COR-L47 (cell line): Measurements from ENCODE around the gene CYBB.
"Not testable (repeated sequence)": the region's sequence is repeated elsewhere in the genome, so short reads cannot be mapped to it uniquely, and the experiment has no call there.

Experiments
- DNase-seq: peaks from one replicate; lab custom pipeline; 2025; lab: John Stamatoyannopoulos, UW

Gene CYBB

GRCh38 chrX:37779857-37780256 is at the start of gene CYBB:
Gene CYBB (plus strand): TSS chrX:37780059. CDS start chrX:37780078, 19 bp downstream.
- no peak for DNase-seq

- peak; percentile 31 for DNase-seq
Measured at GRCh38 chrX:37745354-37745753, 34.5 kb upstream of the CYBB start.

- no peak for DNase-seq
Measured at GRCh38 chrX:37745835-37746217, 34.0 kb upstream of the CYBB start.

- DNase-seq: no peak
Measured at GRCh38 chrX:37746218-37746941, 33.5 kb upstream of the CYBB start.

GRCh38 chrX:37746951-37747350 is 32.9 kb upstream of the CYBB start:
- no peak for DNase-seq

- no peak for DNase-seq
Measured at GRCh38 chrX:37752281-37752680, 27.6 kb upstream of the CYBB start.

- no peak for DNase-seq
Measured at GRCh38 chrX:37752936-37753335, 26.9 kb upstream of the CYBB start.

- no peak for DNase-seq
Measured at GRCh38 chrX:37753384-37753783, 26.5 kb upstream of the CYBB start.

GRCh38 chrX:37754516-37754915 is 25.3 kb upstream of the CYBB start:
- no peak for DNase-seq

GRCh38 chrX:37755025-37755424 is 24.8 kb upstream of the CYBB start:
- DNase-seq: no peak

GRCh38 chrX:37757082-37757481 is 22.8 kb upstream of the CYBB start:
- DNase-seq: no peak

GRCh38 chrX:37759351-37759750 is 20.5 kb upstream of the CYBB start:
- DNase-seq: no peak

- DNase-seq: no peak
Measured at GRCh38 chrX:37759878-37760418, 19.9 kb upstream of the CYBB start.

- no peak for DNase-seq
Measured at GRCh38 chrX:37763400-37763799, 16.5 kb upstream of the CYBB start.

- no peak for DNase-seq
Measured at GRCh38 chrX:37765507-37765906, 14.4 kb upstream of the CYBB start.

GRCh38 chrX:37767430-37767829 is 12.4 kb upstream of the CYBB start:
- no peak for DNase-seq

GRCh38 chrX:37768866-37769265 is 11.0 kb upstream of the CYBB start:
- not testable (repeated sequence) for DNase-seq

- no peak for DNase-seq
Measured at GRCh38 chrX:37776283-37776986, 3.4 kb upstream of the CYBB start.

- no peak for DNase-seq
Measured at GRCh38 chrX:37776987-37777325, 2.9 kb upstream of the CYBB start.

GRCh38 chrX:37781081-37781480 is 1.2 kb downstream of the CYBB start:
- no peak for DNase-seq

GRCh38 chrX:37781814-37782213 is 2.0 kb downstream of the CYBB start:
- DNase-seq: no peak

- DNase-seq: no peak
Measured at GRCh38 chrX:37782359-37782758, 2.5 kb downstream of the CYBB start.

- DNase-seq: no peak
Measured at GRCh38 chrX:37783305-37783704, 3.4 kb downstream of the CYBB start.

GRCh38 chrX:37785569-37785968 is 5.7 kb downstream of the CYBB start:
- no peak for DNase-seq
